Loucy (cell line): ENCODE measurements around the gene PLD5.

Source experiments
- EZH2phosphoT487 ChIP-seq: fragments of 200-600 bp; IDR thresholded peaks from 2 replicates; pipeline ENCODE4 v1.6.1; 2018; ENCODE audit warnings: antibody characterized with exemption, mild to moderate bottlenecking, moderate library complexity, borderline replicate concordance
- TF ChIP-seq, protein P1 (sequence below): fragments of 200-600 bp; sonication (generic); conservative IDR thresholded peaks from 2 replicates; pipeline ENCODE4 v1.5.1; 2014; ENCODE audit warnings: mild to moderate bottlenecking, antibody characterized with exemption, low read length

DNA sequence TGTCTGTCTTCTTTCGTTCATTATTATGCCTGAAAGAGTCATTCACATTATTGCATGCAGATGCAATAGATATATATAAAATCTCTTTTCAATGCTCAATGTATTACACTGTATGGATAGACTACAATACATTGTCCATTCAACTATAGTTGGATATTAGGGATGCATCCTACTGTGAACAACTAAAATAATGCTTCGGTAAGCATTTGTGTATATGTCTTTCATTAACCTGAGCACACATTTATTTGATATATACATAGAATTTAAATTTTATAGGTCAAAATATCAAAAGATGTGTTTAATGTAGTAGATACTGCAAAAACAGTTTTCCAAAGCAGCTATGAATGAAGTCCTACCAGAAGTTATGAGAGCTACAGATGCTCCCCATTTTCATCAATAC, 8.9 kb downstream of the PLD5 start:
- TF ChIP-seq, protein P1, sequence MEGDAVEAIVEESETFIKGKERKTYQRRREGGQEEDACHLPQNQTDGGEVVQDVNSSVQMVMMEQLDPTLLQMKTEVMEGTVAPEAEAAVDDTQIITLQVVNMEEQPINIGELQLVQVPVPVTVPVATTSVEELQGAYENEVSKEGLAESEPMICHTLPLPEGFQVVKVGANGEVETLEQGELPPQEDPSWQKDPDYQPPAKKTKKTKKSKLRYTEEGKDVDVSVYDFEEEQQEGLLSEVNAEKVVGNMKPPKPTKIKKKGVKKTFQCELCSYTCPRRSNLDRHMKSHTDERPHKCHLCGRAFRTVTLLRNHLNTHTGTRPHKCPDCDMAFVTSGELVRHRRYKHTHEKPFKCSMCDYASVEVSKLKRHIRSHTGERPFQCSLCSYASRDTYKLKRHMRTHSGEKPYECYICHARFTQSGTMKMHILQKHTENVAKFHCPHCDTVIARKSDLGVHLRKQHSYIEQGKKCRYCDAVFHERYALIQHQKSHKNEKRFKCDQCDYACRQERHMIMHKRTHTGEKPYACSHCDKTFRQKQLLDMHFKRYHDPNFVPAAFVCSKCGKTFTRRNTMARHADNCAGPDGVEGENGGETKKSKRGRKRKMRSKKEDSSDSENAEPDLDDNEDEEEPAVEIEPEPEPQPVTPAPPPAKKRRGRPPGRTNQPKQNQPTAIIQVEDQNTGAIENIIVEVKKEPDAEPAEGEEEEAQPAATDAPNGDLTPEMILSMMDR, result no peak
- no peak for TF ChIP-seq EZH2phosphoT487
